Spleen (tissue), 11 donors: Measurements from ENCODE around the gene GNAI1. TPM values are rescaled to one million over a fixed set of nuclear protein-coding genes. Genes with fewer than 3 reads are reported as not detected.

Experiments
- DNase-seq: peaks from one replicate; pipeline ENCODE4 v3.0.0-alpha.2; 2020
- H3K27ac ChIP-seq, 8 donors: fragments of 200-600 bp; sonication (generic) in 7 of 8; 1 replicate in 4 of 8; 2 replicates in 4 of 8; pipeline versions ENCODE4 v1.5.0 to v1.8.0; 2016 to 2021; ENCODE audit warnings: inconsistent platforms in 4 of 8, mild to moderate bottlenecking in 4 of 8, moderate library complexity in 1 of 8
- H3K27me3 ChIP-seq, 7 donors: fragments of 200-600 bp; sonication (generic) in 6 of 7; replicated peaks in 1 of 7; 1 replicate in 4 of 7; 2 replicates in 3 of 7; pipeline versions ENCODE4 v1.5.0 to v1.8.0; 2016 to 2021; ENCODE audit warnings: inconsistent platforms in 3 of 7, mild to moderate bottlenecking in 1 of 7
- H3K36me3 ChIP-seq, 6 donors: fragments of 200-600 bp; sonication (generic) in 5 of 6; 1 replicate in 4 of 6; 2 replicates in 2 of 6; pipeline versions ENCODE4 v1.5.0 to v1.8.0; 2016 to 2021; ENCODE audit warnings: inconsistent platforms in 2 of 6
- H3K4me1 ChIP-seq, 6 donors: fragments of 200-600 bp; sonication (generic) in 5 of 6; 1 replicate in 3 of 6; 2 replicates in 3 of 6; pipeline versions ENCODE4 v1.5.0 to v1.8.0; 2016 to 2021; ENCODE audit warnings: inconsistent platforms in 3 of 6
- H3K4me3 ChIP-seq, 8 donors: fragments of 200-600 bp; sonication (generic) in 7 of 8; 1 replicate in 4 of 8; 2 replicates in 4 of 8; pipeline versions ENCODE4 v1.5.0 to v1.8.0; 2016 to 2021; ENCODE audit warnings: inconsistent platforms in 4 of 8, mild to moderate bottlenecking in 4 of 8, moderate library complexity in 2 of 8
- H3K9me3 ChIP-seq, 8 donors: fragments of 200-600 bp; sonication (generic) in 7 of 8; 1 replicate in 4 of 8; 2 replicates in 4 of 8; pipeline versions ENCODE4 v1.5.0 to v1.8.0; 2016 to 2021; ENCODE audit warnings: inconsistent platforms in 4 of 8
- POLR2A ChIP-seq, 3 donors: fragments of 450-650 bp; IDR thresholded peaks; one replicate each; pipeline ENCODE4 v1.5.1; 2017; ENCODE audit warnings: antibody characterized with exemption in 3 of 3, mild to moderate bottlenecking in 1 of 3
- POLR2AphosphoS5 ChIP-seq, 3 donors: sonication (generic); formaldehyde crosslinking; IDR thresholded peaks; one replicate each; pipeline ENCODE4 v1.5.1; 2017; ENCODE audit warnings: antibody characterized with exemption in 3 of 3
- WGBS, 5 donors: extraction: QIAGEN DNeasy Blood & Tissue Kit in 3 of 5; methylation state at CpG; one replicate each; pipeline versions ENCODE4 v1.1.5 to v1.1.7; 2013 to 2018; 5-methylcytosine and 5-hydroxymethylcytosine counted together
- intact Hi-C: fragments of 100-400 bp; cut with DNase I; formaldehyde crosslinking; loops from one replicate; pipeline ENCODE4 v1.15.0; 2023; ENCODE audit warnings: low total_unique reads
- polyA plus RNA-seq, 3 donors: library from polyadenylated mRNA; stranded (reverse); fragments of 200-250 nt; gene quantifications; one replicate each; pipeline ENCODE4 v1.2.1, GENCODE V29; 2013
- total RNA-seq, 7 donors: library from RNA; depleted of rRNA in 3 of 7; stranded (reverse); fragments of >200 nt in 3 of 7; fragmentation: NEBNext Ultra II Directional in 4 of 7; extraction: Animal tissue kit (Norgen Biotek cat#: 25700) in 4 of 7; gene quantifications; one replicate each; pipeline versions ENCODE4 v1.1.0 to v1.2.1, GENCODE V29; 2016 to 2021
- TF ChIP-seq, protein P1 (sequence below), 11 experiments: fragments of 200-600 bp in 7 of 11; fragments of 450-650 bp in 4 of 11; sonication (generic) in 4 of 11; IDR thresholded peaks in 8 of 11; conservative IDR thresholded peaks in 3 of 11; 1 replicate in 7 of 11; 2 replicates in 4 of 11; pipeline versions ENCODE4 v1.4.0 to v1.8.0; 2016 to 2021; ENCODE audit warnings: antibody characterized with exemption in 11 of 11, inconsistent platforms in 4 of 11, mild to moderate bottlenecking in 1 of 11
- donor health status: healthy with polysubstance abuse.
- donor health status: DM: no; HTN: no; CAD: no; lungs with moderate emphysema.
- donor health status: DM: no; HTN: no; CAD: no.
- donor health status: Bipolar disorder and iron deficiency.
- donor health status: healthy.
- donor health status: DM: no; HTN: no; CAD: no.
- donor health status: DM: yes; HTN: yes; CAD: no.

GNAI1 gene
- total and polyA plus RNA-seq, 10 donors, result 2.5 to 16.3 (median 12.2) TPM

DNA sequence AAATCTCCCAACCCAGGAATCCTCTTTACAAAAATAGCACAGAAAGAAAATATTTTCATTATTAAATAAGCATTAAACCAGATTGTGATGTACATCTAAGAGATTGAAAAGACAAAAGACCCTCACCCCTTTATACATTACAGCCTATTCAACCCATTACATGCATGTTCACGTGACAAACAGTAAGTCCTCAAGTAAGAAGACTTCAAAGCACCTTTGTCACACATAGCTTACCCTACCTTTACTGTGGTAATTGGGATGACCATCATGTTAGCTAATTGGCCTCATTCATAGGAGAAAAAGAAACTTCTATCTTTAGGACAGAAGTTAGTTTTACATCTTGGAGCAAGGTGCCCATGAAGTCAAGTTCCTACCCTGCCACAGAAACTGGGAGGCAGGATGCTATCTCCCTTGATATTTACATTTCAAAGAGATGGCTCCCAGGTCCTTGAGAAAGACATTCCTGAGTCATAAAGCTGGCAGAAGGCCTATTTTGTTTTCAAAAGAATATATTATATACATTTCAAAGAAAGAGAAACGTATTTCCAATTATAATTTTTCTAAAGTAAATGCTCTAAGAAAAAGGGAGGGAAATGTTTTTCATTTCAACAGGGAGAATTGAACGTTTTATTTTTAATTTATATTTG is 48.1 kb downstream of the GNAI1 start:
- intact Hi-C loops, result no loop called here
- H3K9me3 ChIP-seq, result no peaks in the 10 kb centered on the region
- H3K4me3 ChIP-seq, result no peak overlapping the region
- no peaks in the 10 kb centered on the region for H3K4me1 ChIP-seq
- TF ChIP-seq POLR2A (IDR thresholded peaks at IDR 0.05) (no peak), POLR2AphosphoS5 (IDR thresholded peaks at IDR 0.05) (no peak)
- TF ChIP-seq, protein P1, sequence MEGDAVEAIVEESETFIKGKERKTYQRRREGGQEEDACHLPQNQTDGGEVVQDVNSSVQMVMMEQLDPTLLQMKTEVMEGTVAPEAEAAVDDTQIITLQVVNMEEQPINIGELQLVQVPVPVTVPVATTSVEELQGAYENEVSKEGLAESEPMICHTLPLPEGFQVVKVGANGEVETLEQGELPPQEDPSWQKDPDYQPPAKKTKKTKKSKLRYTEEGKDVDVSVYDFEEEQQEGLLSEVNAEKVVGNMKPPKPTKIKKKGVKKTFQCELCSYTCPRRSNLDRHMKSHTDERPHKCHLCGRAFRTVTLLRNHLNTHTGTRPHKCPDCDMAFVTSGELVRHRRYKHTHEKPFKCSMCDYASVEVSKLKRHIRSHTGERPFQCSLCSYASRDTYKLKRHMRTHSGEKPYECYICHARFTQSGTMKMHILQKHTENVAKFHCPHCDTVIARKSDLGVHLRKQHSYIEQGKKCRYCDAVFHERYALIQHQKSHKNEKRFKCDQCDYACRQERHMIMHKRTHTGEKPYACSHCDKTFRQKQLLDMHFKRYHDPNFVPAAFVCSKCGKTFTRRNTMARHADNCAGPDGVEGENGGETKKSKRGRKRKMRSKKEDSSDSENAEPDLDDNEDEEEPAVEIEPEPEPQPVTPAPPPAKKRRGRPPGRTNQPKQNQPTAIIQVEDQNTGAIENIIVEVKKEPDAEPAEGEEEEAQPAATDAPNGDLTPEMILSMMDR (IDR thresholded peaks at IDR 0.05 in 8 of 11, conservative IDR thresholded peaks at IDR 0.05 in 3 of 11), result no peak
- no peaks in the 10 kb centered on the region for H3K36me3 ChIP-seq
- WGBS, 5 donors, result 50 to 79% (median 73%) methylated on average over 3 of the region's 3 CpGs
- no peak overlapping the region for H3K27ac ChIP-seq
- no peaks in the 10 kb centered on the region for H3K27me3 ChIP-seq
- no peak for DNase-seq

DNA sequence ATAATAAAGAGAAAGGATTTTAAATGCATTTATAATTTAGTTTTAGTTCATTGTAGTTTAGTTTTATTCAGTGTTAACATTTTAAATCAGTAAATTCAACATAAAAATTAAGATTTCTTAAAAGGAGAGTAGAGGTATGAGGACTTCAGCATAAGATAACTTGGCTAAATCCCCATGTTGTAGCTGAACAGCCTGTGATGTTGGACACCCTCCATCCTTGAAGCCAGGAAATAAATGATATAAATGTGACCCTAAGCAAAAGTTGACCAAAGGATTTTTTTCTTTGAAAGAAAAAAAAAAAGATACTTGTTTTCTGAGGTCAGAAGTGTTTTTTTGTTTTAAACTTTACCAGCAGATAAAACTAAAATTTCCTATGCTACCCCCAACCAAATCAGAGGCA is 48.7 kb downstream of the GNAI1 start:
- Histone ChIP-seq H3K36me3 (no peaks in the 10 kb centered on the region), H3K4me1 (no peaks in the 10 kb centered on the region), H3K27me3 (no peaks in the 10 kb centered on the region), H3K27ac (no peak overlapping the region), H3K4me3 (no peak overlapping the region), H3K9me3 (no peaks in the 10 kb centered on the region)
- intact Hi-C loops, result no loop called here
- no peak for DNase-seq
- TF ChIP-seq POLR2A (IDR thresholded peaks at IDR 0.05) (no peak), POLR2AphosphoS5 (IDR thresholded peaks at IDR 0.05) (no peak)
- TF ChIP-seq, protein P1 (IDR thresholded peaks at IDR 0.05 in 8 of 11, conservative IDR thresholded peaks at IDR 0.05 in 3 of 11), result no peak

DNA sequence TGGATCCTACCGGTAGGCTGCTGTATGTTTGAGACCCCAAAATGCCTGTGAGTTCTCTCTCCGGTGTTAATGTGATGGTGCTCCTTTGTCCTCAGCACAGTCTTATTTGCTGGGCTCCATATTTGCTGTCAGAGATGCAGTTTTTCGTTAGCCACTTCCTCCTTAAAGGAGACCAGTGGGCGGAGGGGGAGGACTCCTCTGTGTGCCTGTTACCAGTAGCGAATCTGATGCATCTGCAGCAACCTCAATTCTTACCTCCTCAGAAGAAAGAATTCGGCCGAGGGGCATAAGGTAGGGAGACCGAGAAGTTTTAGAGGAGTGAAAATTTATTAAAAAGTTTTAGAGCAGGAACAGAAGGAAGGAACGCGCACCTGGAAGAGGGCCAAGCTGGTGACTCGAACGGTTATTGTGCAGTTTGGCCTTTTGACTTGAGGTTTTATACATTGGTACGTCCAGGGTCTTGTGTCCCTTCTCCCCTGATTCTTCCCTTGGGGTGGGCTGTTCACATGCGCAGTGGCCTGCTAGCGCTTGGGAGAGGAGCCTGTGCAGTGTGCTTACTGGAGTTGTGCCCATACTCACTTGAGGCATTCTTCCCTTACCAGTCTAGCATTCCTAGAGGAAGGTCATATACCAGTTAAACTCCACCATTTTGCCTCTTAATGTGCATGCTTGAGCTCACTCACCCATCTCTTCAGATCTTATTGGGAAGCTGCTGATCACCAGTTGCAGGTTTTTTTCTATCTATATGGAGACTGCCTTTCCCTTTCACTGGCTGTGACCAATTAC is 49.5 kb downstream of the GNAI1 start:
- no peak overlapping the region for H3K27ac ChIP-seq
- H3K4me3 ChIP-seq, result no peak overlapping the region
- TF ChIP-seq, protein P1 (IDR thresholded peaks at IDR 0.05 in 8 of 11, conservative IDR thresholded peaks at IDR 0.05 in 3 of 11), result no peak
- no peak for TF ChIP-seq POLR2A (IDR thresholded peaks at IDR 0.05)
- no peak for TF ChIP-seq POLR2AphosphoS5 (IDR thresholded peaks at IDR 0.05)
- no peak for DNase-seq
- no peaks in the 10 kb centered on the region for H3K4me1 ChIP-seq
- H3K36me3 ChIP-seq, result no peaks in the 10 kb centered on the region
- 81 to 88% (median 87%) methylated on average over 15 of the region's 15 CpGs for WGBS, 5 donors
- no peaks in the 10 kb centered on the region for H3K27me3 ChIP-seq
- H3K9me3 ChIP-seq, result no peaks in the 10 kb centered on the region
- intact Hi-C loops, result no loop called here

DNA sequence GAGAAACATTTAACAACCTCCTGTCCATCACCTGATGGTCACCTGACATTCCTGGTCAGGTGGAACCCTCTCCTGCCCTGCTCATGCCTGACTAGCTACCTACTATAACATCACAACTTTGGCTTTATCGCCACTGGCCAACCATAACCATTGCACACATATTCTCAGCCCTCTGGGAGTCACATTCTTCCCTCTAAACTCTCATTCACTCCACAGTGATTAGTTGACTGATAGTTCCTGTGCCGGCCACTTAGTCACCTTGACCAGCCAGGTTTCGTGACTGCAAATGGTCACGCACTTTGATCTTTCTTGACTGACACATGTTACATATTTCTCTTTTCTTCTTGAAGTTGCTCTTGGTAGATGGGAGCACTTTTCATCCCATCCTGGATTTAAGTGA is 50.1 kb downstream of the GNAI1 start:
- H3K27me3 ChIP-seq, result no peaks in the 10 kb centered on the region
- no peak for DNase-seq
- WGBS, 5 donors, result 69 to 74% (median 73%) methylated on average over 4 of the region's 4 CpGs
- no peaks in the 10 kb centered on the region for H3K36me3 ChIP-seq
- intact Hi-C loops, result no loop called here
- H3K4me3 ChIP-seq, result no peak overlapping the region
- no peak for TF ChIP-seq POLR2A (IDR thresholded peaks at IDR 0.05)
- TF ChIP-seq POLR2AphosphoS5 (IDR thresholded peaks at IDR 0.05), result no peak
- TF ChIP-seq, protein P1 (IDR thresholded peaks at IDR 0.05 in 8 of 11, conservative IDR thresholded peaks at IDR 0.05 in 3 of 11), result no peak
- H3K4me1 ChIP-seq, result no peaks in the 10 kb centered on the region
- no peak overlapping the region for H3K27ac ChIP-seq
- no peaks in the 10 kb centered on the region for H3K9me3 ChIP-seq
